Astrocyte (in vitro differentiated cells and primary cell): Measurements from ENCODE around the gene EDIL3. TPM values are rescaled to one million over a fixed set of nuclear protein-coding genes. Genes with fewer than 3 reads are reported as not detected.

Source experiments
- DNase-seq: peaks from one replicate; pipeline ENCODE4 v3.0.0-alpha.2; 2010; ENCODE audit warnings: low read depth
- FAIRE-seq: peaks from 2 replicates; lab custom pipeline; 2011; peaks lifted over from hg19 to GRCh38; lab: Jason Lieb, UNC
- H2AFZ ChIP-seq: 2 replicates; pipeline ENCODE4 v1.6.0; 2012; ENCODE audit warnings: low read depth, low read length, inconsistent platforms
- H3K27ac ChIP-seq: 2 replicates; pipeline ENCODE4 v1.5.1; 2011; ENCODE audit warnings: low read depth, low read length, inconsistent platforms
- H3K27me3 ChIP-seq: 2 replicates; pipeline ENCODE4 v1.6.0; 2011; ENCODE audit warnings: low read length, inconsistent platforms; ENCODE audit not compliant: insufficient read depth
- H3K36me3 ChIP-seq: 2 replicates; pipeline ENCODE4 v1.5.1; 2011; ENCODE audit warnings: low read length, inconsistent platforms; ENCODE audit not compliant: insufficient read depth
- H3K4me1 ChIP-seq: 2 replicates; pipeline ENCODE4 v1.5.1; 2011; ENCODE audit warnings: low read length, inconsistent platforms; ENCODE audit not compliant: insufficient read depth
- H3K4me2 ChIP-seq: 2 replicates; pipeline ENCODE4 v1.6.0; 2012; ENCODE audit warnings: low read length, inconsistent platforms
- H3K4me3 ChIP-seq: 2 replicates; pipeline ENCODE4 v1.5.1; 2011; ENCODE audit warnings: low read depth, mild to moderate bottlenecking, low read length, inconsistent platforms; ENCODE audit not compliant: insufficient read depth
- H3K79me2 ChIP-seq: 2 replicates; pipeline ENCODE4 v1.6.0; 2012; ENCODE audit warnings: mild to moderate bottlenecking, low read length, inconsistent platforms; ENCODE audit not compliant: insufficient read depth
- H3K9ac ChIP-seq: 2 replicates; pipeline ENCODE4 v1.6.0; 2012; ENCODE audit warnings: mild to moderate bottlenecking, low read length, inconsistent platforms
- H3K9me3 ChIP-seq: 2 replicates; pipeline ENCODE4 v1.5.1; 2012; ENCODE audit warnings: low read depth, mild to moderate bottlenecking, low read length, inconsistent platforms; ENCODE audit not compliant: insufficient read depth
- H4K20me1 ChIP-seq: 2 replicates; pipeline ENCODE4 v1.6.0; 2012; ENCODE audit warnings: low read length, inconsistent platforms; ENCODE audit not compliant: insufficient read depth
- H3K27ac Mint-ChIP-seq: one replicate; pipeline ENCODE4 v1.8.0; 2021; ENCODE audit warnings: mild to moderate bottlenecking, mixed read lengths; ENCODE audit not compliant: unreplicated experiment
- H3K27me3 Mint-ChIP-seq: one replicate; pipeline ENCODE4 v1.8.0; 2021; ENCODE audit warnings: low read depth, mixed read lengths; ENCODE audit not compliant: unreplicated experiment
- H3K36me3 Mint-ChIP-seq: one replicate; pipeline ENCODE4 v1.8.0; 2021; ENCODE audit warnings: low read depth, mixed read lengths; ENCODE audit not compliant: unreplicated experiment
- H3K4me1 Mint-ChIP-seq: one replicate; pipeline ENCODE4 v1.8.0; 2021; ENCODE audit warnings: low read depth, mixed read lengths; ENCODE audit not compliant: unreplicated experiment
- H3K4me3 Mint-ChIP-seq: one replicate; pipeline ENCODE4 v1.8.0; 2021; ENCODE audit warnings: mild to moderate bottlenecking, moderate library complexity, mixed read lengths; ENCODE audit not compliant: unreplicated experiment
- H3K9me3 Mint-ChIP-seq: one replicate; pipeline ENCODE4 v1.8.0; 2021; ENCODE audit warnings: mild to moderate bottlenecking, mixed read lengths; ENCODE audit not compliant: unreplicated experiment
- EZH2 ChIP-seq: IDR thresholded peaks from 2 replicates; pipeline ENCODE4 v1.6.1; 2012; ENCODE audit warnings: mild to moderate bottlenecking, low read length, inconsistent platforms; ENCODE audit not compliant: insufficient read depth
- total RNA-seq: library from RNA; stranded (reverse); gene quantifications from 2 replicates; pipeline ENCODE4 v1.2.1, GENCODE V29; 2021
- TF ChIP-seq, protein P1 (sequence below): IDR thresholded peaks from 2 replicates; pipeline ENCODE4 v1.5.1; 2011; ENCODE audit warnings: low read depth, mild to moderate bottlenecking, inconsistent platforms, low read length, moderate library complexity; ENCODE audit not compliant: insufficient read depth

EDIL3 gene
- total RNA-seq, 1 donor from 2014 or later, result 226 TPM

DNA sequence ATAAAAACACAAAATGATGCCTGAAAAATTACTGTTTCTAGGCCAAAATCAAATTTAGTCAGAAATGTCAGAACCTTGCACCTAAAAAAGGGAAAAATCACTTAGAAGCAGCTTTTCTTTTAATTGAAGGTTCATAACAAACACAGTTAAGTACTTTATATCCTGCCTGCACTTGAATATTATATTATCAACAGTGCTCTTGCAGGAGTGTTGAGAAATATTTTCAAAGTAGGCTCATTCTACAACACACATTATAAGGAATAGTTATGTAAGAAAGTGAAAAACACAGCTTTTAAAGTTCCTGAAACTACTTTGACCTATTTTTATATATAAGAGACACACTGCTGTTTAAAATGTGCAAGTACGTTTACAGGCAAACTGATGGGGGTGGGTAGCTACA lies 8.3 kb downstream of the EDIL3 start:
- no peak overlapping the region for H3K4me3 Mint-ChIP-seq
- H3K9me3 Mint-ChIP-seq, result no peaks in the 10 kb centered on the region
- DNase-seq (no peak), FAIRE-seq (no peak)
- no peaks in the 10 kb centered on the region for H3K27me3 Mint-ChIP-seq
- H3K36me3 Mint-ChIP-seq, result peaks cover 9% of the 10 kb centered on the region
- H4K20me1 ChIP-seq, result no peaks in the 10 kb centered on the region
- peaks cover 84% of the 10 kb centered on the region for H3K79me2 ChIP-seq
- no peaks in the 10 kb centered on the region for H3K36me3 ChIP-seq
- no peak overlapping the region for H2AFZ ChIP-seq
- H3K27me3 ChIP-seq, result no peaks in the 10 kb centered on the region
- no peaks in the 10 kb centered on the region for H3K9me3 ChIP-seq
- no peak overlapping the region for H3K4me2 ChIP-seq
- H3K27ac Mint-ChIP-seq, result no peak overlapping the region
- no peak for TF ChIP-seq EZH2
- TF ChIP-seq, protein P1, sequence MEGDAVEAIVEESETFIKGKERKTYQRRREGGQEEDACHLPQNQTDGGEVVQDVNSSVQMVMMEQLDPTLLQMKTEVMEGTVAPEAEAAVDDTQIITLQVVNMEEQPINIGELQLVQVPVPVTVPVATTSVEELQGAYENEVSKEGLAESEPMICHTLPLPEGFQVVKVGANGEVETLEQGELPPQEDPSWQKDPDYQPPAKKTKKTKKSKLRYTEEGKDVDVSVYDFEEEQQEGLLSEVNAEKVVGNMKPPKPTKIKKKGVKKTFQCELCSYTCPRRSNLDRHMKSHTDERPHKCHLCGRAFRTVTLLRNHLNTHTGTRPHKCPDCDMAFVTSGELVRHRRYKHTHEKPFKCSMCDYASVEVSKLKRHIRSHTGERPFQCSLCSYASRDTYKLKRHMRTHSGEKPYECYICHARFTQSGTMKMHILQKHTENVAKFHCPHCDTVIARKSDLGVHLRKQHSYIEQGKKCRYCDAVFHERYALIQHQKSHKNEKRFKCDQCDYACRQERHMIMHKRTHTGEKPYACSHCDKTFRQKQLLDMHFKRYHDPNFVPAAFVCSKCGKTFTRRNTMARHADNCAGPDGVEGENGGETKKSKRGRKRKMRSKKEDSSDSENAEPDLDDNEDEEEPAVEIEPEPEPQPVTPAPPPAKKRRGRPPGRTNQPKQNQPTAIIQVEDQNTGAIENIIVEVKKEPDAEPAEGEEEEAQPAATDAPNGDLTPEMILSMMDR, result no peak
- no peak overlapping the region for H3K27ac ChIP-seq
- H3K9ac ChIP-seq, result no peak overlapping the region
- peaks cover 49% of the 10 kb centered on the region for H3K4me1 ChIP-seq
- H3K4me3 ChIP-seq, result no peak overlapping the region
- peaks cover 46% of the 10 kb centered on the region for H3K4me1 Mint-ChIP-seq

GRCh38 chr5:84374568-84374967 lies 10.1 kb downstream of the EDIL3 start:
- H3K4me1 Mint-ChIP-seq, result peaks cover 48% of the 10 kb centered on the region
- Histone ChIP-seq H3K79me2 (peaks cover 82% of the 10 kb centered on the region), H3K36me3 (peaks cover 2% of the 10 kb centered on the region), H4K20me1 (no peaks in the 10 kb centered on the region), H2AFZ (no peak overlapping the region), H3K4me3 (no peak overlapping the region), H3K4me1 (peaks cover 41% of the 10 kb centered on the region), H3K9me3 (no peaks in the 10 kb centered on the region), H3K27me3 (no peaks in the 10 kb centered on the region), H3K9ac (no peak overlapping the region), H3K4me2 (no peak overlapping the region), H3K27ac (peak overlapping the region; percentile 2)
- no peak overlapping the region for H3K4me3 Mint-ChIP-seq
- no peak for FAIRE-seq
- H3K36me3 Mint-ChIP-seq, result peaks cover 9% of the 10 kb centered on the region
- TF ChIP-seq, protein P1, result no peak
- no peak for TF ChIP-seq EZH2
- peak; percentile 37 for DNase-seq
- H3K27me3 Mint-ChIP-seq, result no peaks in the 10 kb centered on the region
- H3K9me3 Mint-ChIP-seq, result no peaks in the 10 kb centered on the region
- H3K27ac Mint-ChIP-seq, result peak overlapping the region; percentile 19

GRCh38 chr5:84373506-84373905 lies 11.2 kb downstream of the EDIL3 start:
- Mint-ChIP-seq H3K4me3 (no peak overlapping the region), H3K9me3 (no peaks in the 10 kb centered on the region), H3K36me3 (peaks cover 9% of the 10 kb centered on the region), H3K27me3 (no peaks in the 10 kb centered on the region), H3K4me1 (peaks cover 43% of the 10 kb centered on the region), H3K27ac (peak overlapping the region; percentile 95)
- Histone ChIP-seq H3K4me1 (peaks cover 30% of the 10 kb centered on the region), H3K27ac (peak overlapping the region; percentile 80), H2AFZ (no peak overlapping the region), H3K79me2 (peaks cover 83% of the 10 kb centered on the region), H3K4me3 (no peak overlapping the region), H3K27me3 (no peaks in the 10 kb centered on the region), H3K36me3 (peaks cover 2% of the 10 kb centered on the region), H3K4me2 (peak overlapping the region; percentile 65), H4K20me1 (no peaks in the 10 kb centered on the region), H3K9me3 (no peaks in the 10 kb centered on the region), H3K9ac (peak overlapping the region; percentile 60)
- DNase-seq, result peak; percentile 59
- TF ChIP-seq, protein P1, result no peak
- no peak for TF ChIP-seq EZH2
- no peak for FAIRE-seq
